ENCODE data around the gene RABL3. TPM values are rescaled to one million over a fixed set of nuclear protein-coding genes. Genes with fewer than 3 reads are reported as not detected.
A peak's percentile ranks its signal among the peaks of the same experiment; 100 is the strongest.

Gene RABL3
- total and polyA plus RNA-seq, 2 of the 13 experiments (the other 11 are each of a cell fraction or from before 2014, with no cell fraction given) = 4.8 to 31.9 TPM

DNA sequence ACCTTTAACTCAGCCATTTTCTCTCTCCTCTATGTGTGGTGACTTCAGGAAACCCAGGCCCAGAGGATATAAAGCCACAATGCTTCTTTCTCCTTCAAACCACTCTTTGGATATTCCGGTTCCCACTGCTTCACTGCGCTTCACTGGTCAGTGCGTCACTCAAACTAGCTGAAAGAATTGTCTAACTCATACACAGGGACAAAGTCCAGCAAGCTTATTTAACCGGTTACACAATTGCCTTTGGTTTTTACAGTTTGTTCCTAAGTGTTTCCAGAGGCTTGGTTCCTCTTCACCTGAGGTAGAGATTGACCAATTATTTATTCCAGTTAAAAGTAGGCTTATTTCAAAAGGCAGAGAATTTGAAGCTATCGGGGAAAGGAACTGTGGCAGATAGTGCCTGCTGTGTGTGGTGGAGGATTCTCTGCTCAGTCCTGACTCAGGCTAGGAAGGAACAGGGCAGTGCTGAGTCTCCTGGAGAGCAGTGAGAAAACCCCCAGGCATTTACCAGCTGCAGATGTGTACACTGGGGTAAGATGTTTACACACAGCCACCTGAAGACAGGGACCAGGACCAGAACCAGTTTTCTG lies 60.1 kb downstream of the RABL3 start, which contains the start of gene HGD (continued):
- TF ChIP-seq THAP9 (CRISPR knock-in tag; IDR thresholded peaks at IDR 0.05; ENCODE audit: borderline replicate concordance) = no peak
- 0 out of 2 replicates have a peak, but pooled peaks have one; percentile 9 for TF ChIP-seq GZF1 (CRISPR knock-in tag; IDR thresholded peaks at IDR 0.05)
- peak; percentile 18; the same call in 1 of the 2 replicates for TF ChIP-seq ATF3 (CRISPR knock-in tag; IDR thresholded peaks at IDR 0.05)
- no peak for TF ChIP-seq SKIL (CRISPR knock-in tag; IDR thresholded peaks at IDR 0.05; ENCODE audit: borderline replicate concordance)
- 0 out of 2 replicates have a peak, but pooled peaks have one; percentile 49 for TF ChIP-seq MLX (CRISPR knock-in tag; IDR thresholded peaks at IDR 0.05)
- TF ChIP-seq POGZ (CRISPR knock-in tag; IDR thresholded peaks at IDR 0.05) = peak; percentile 67; the same call in 1 of the 2 replicates
- TF ChIP-seq ZNF264 (CRISPR knock-in tag; IDR thresholded peaks at IDR 0.05) = peak; percentile 42; the same call in 1 of the 2 replicates
- no peak for TF ChIP-seq ZKSCAN1 (IDR thresholded peaks at IDR 0.05; ENCODE audit: low read length)
- TF ChIP-seq, protein P1, sequence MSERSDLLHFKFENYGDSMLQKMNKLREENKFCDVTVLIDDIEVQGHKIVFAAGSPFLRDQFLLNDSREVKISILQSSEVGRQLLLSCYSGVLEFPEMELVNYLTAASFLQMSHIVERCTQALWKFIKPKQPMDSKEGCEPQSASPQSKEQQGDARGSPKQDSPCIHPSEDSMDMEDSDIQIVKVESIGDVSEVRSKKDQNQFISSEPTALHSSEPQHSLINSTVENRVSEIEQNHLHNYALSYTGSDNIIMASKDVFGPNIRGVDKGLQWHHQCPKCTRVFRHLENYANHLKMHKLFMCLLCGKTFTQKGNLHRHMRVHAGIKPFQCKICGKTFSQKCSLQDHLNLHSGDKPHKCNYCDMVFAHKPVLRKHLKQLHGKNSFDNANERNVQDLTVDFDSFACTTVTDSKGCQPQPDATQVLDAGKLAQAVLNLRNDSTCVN (CRISPR knock-in tag; IDR thresholded peaks at IDR 0.05; ENCODE audit: borderline replicate concordance) = peak; percentile 1; the same call in 1 of the 2 replicates
- TF ChIP-seq, protein P2, sequence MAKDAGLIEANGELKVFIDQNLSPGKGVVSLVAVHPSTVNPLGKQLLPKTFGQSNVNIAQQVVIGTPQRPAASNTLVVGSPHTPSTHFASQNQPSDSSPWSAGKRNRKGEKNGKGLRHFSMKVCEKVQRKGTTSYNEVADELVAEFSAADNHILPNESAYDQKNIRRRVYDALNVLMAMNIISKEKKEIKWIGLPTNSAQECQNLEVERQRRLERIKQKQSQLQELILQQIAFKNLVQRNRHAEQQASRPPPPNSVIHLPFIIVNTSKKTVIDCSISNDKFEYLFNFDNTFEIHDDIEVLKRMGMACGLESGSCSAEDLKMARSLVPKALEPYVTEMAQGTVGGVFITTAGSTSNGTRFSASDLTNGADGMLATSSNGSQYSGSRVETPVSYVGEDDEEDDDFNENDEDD (CRISPR knock-in tag; IDR thresholded peaks at IDR 0.05; ENCODE audit: borderline replicate concordance) = peak; percentile 17; the same call in 1 of the 2 replicates
- peak; percentile 77 for TF ChIP-seq TGIF2 (CRISPR knock-in tag; IDR thresholded peaks at IDR 0.05)
- TF ChIP-seq, protein P3, sequence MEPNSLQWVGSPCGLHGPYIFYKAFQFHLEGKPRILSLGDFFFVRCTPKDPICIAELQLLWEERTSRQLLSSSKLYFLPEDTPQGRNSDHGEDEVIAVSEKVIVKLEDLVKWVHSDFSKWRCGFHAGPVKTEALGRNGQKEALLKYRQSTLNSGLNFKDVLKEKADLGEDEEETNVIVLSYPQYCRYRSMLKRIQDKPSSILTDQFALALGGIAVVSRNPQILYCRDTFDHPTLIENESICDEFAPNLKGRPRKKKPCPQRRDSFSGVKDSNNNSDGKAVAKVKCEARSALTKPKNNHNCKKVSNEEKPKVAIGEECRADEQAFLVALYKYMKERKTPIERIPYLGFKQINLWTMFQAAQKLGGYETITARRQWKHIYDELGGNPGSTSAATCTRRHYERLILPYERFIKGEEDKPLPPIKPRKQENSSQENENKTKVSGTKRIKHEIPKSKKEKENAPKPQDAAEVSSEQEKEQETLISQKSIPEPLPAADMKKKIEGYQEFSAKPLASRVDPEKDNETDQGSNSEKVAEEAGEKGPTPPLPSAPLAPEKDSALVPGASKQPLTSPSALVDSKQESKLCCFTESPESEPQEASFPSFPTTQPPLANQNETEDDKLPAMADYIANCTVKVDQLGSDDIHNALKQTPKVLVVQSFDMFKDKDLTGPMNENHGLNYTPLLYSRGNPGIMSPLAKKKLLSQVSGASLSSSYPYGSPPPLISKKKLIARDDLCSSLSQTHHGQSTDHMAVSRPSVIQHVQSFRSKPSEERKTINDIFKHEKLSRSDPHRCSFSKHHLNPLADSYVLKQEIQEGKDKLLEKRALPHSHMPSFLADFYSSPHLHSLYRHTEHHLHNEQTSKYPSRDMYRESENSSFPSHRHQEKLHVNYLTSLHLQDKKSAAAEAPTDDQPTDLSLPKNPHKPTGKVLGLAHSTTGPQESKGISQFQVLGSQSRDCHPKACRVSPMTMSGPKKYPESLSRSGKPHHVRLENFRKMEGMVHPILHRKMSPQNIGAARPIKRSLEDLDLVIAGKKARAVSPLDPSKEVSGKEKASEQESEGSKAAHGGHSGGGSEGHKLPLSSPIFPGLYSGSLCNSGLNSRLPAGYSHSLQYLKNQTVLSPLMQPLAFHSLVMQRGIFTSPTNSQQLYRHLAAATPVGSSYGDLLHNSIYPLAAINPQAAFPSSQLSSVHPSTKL (CRISPR knock-in tag; IDR thresholded peaks at IDR 0.05) = peak; percentile 95
- TF ChIP-seq PHF8 (CRISPR knock-in tag; IDR thresholded peaks at IDR 0.05) = peak; percentile 58
- TF ChIP-seq NCOA2 (CRISPR knock-in tag; IDR thresholded peaks at IDR 0.05) = peak; percentile 85
- peak; percentile 69 for TF ChIP-seq ZFX (CRISPR knock-in tag; IDR thresholded peaks at IDR 0.05; ENCODE audit: low read depth)
- peak; percentile 73 for TF ChIP-seq GATAD1 (CRISPR knock-in tag; IDR thresholded peaks at IDR 0.05)
- peak; percentile 88 for TF ChIP-seq ZNF792 (CRISPR knock-in tag; IDR thresholded peaks at IDR 0.05)

Measured in HepG2 (cell line).